HepG2 (cell line): ENCODE measurements around the gene SYT11. TPM values are rescaled to one million over a fixed set of nuclear protein-coding genes. Genes with fewer than 3 reads are reported as not detected.

Source experiments
- ATAC-seq: fragments of 200-7000 bp; cut with Tn5 transposase; 3 replicates; pipeline ENCODE4 v1.9.1; 2020; ENCODE audit warnings: mild to moderate bottlenecking, moderate library complexity
- BruUV-seq: library from RNA; stranded (reverse); fragments of 400-500 nt; replicated peaks from 2 replicates; lab custom pipeline; 2021; lab: Mats Ljungman, UMichigan
- CTCF ChIA-PET: fragments of 300-600 bp; formaldehyde crosslinking; extraction: SDS; loops from one replicate; lab custom pipeline; 2021; ENCODE audit warnings: low total read pairs, inconsistent platforms, low intra/inter-chr PET ratio; lab: Yijun Ruan, JAX
- POLR2A ChIA-PET: fragments of 350-600 bp; sonication (Branson Sonifier 250); formaldehyde crosslinking; loops from one replicate; lab custom pipeline; 2020; ENCODE audit warnings: antibody characterized with exemption, inconsistent platforms; lab: Yijun Ruan, JAX
- DNase-seq: peaks from one replicate; pipeline ENCODE4 v3.0.0-alpha.2; 2015; ENCODE audit warnings: low spot score
- FAIRE-seq: peaks from 3 replicates; lab custom pipeline; 2011; peaks lifted over from hg19 to GRCh38; lab: Jason Lieb, UNC
- H2AFZ ChIP-seq: one replicate; pipeline ENCODE4 v1.6.1; 2011; ENCODE audit warnings: low read length, inconsistent platforms
- H3K27ac ChIP-seq: fragments of 300-600 bp; 3 replicates; pipeline ENCODE4 v1.8.0; 2011; ENCODE audit warnings: mixed run types, mild to moderate bottlenecking, mixed read lengths, low read length, inconsistent platforms; ENCODE audit not compliant: insufficient read depth; ENCODE audit errors: extremely low read length
- H3K27me3 ChIP-seq, 2 experiments: fragments of 200-600 bp in 1 of 2; 2 replicates in 1 of 2; 3 replicates in 1 of 2; pipeline versions ENCODE4 v1.6.0 to v1.8.0; 2011; ENCODE audit warnings: low read length in 2 of 2, mild to moderate bottlenecking in 2 of 2, moderate library complexity in 2 of 2, inconsistent platforms in 1 of 2; ENCODE audit not compliant: insufficient read depth in 2 of 2, control insufficient read depth in 1 of 2
- H3K36me3 ChIP-seq, 2 experiments: fragments of 200-600 bp in 1 of 2; replicated peaks in 1 of 2; 2 replicates in 1 of 2; 3 replicates in 1 of 2; pipeline versions ENCODE4 v1.5.1 to v1.8.0; 2011; ENCODE audit warnings: low read length in 2 of 2, inconsistent platforms in 1 of 2; ENCODE audit not compliant: insufficient read depth in 2 of 2, control insufficient read depth in 1 of 2
- H3K4me1 ChIP-seq: 2 replicates; pipeline ENCODE4 v1.5.1; 2012; ENCODE audit warnings: low read length, inconsistent platforms; ENCODE audit not compliant: insufficient read depth
- H3K4me2 ChIP-seq: 2 replicates; pipeline ENCODE4 v1.6.0; 2011; ENCODE audit warnings: low read depth, low read length, inconsistent platforms
- H3K4me3 ChIP-seq, 3 experiments: fragments of 200-600 bp in 1 of 3; sonication (generic), shearing (Covaris generic) in 1 of 3; replicated peaks in 1 of 3; 2 replicates each; pipeline ENCODE4 v1.5.1; 2011 to 2016; ENCODE audit warnings: low read length in 3 of 3, inconsistent platforms in 2 of 3, low read depth in 2 of 3, mild to moderate bottlenecking in 2 of 3, control low read depth in 1 of 3, mixed read lengths in 1 of 3; ENCODE audit not compliant: insufficient read depth in 1 of 3
- H3K79me2 ChIP-seq: one replicate; pipeline ENCODE4 v1.6.1; 2011; ENCODE audit warnings: low read length, inconsistent platforms; ENCODE audit not compliant: insufficient read depth
- H3K9ac ChIP-seq: 2 replicates; pipeline ENCODE4 v1.6.0; 2011; ENCODE audit warnings: mild to moderate bottlenecking, low read depth, low read length, inconsistent platforms; ENCODE audit not compliant: insufficient read depth
- H3K9me3 ChIP-seq: 2 replicates; pipeline ENCODE4 v1.5.1; 2012; ENCODE audit warnings: mild to moderate bottlenecking, low read length
- H4K20me1 ChIP-seq: 2 replicates; pipeline ENCODE4 v1.6.0; 2011; ENCODE audit warnings: inconsistent platforms, mild to moderate bottlenecking, low read length, moderate library complexity; ENCODE audit not compliant: insufficient read depth
- ARID2 ChIP-seq: sonication (generic); formaldehyde crosslinking; IDR thresholded peaks from 2 replicates; pipeline ENCODE4 v1.8.1; 2022; ENCODE audit warnings: mild to moderate bottlenecking, missing genetic modification reagents, borderline replicate concordance
- CHD4 ChIP-seq: fragments of 200-600 bp; sonication (generic); IDR thresholded peaks from 2 replicates; pipeline ENCODE4 v1.7.0; 2017; ENCODE audit warnings: mild to moderate bottlenecking, low read length, borderline replicate concordance
- GTF3A ChIP-seq: sonication (generic); formaldehyde crosslinking; conservative IDR thresholded peaks from 2 replicates; pipeline ENCODE4 v1.4.0; 2020; ENCODE audit warnings: mild to moderate bottlenecking, missing genetic modification reagents
- RBFOX2 ChIP-seq: fragments of 200-400 bp; formaldehyde crosslinking; IDR thresholded peaks from 2 replicates; pipeline ENCODE4 v1.6.1; 2017; ENCODE audit warnings: low read depth, mild to moderate bottlenecking, low read length
- SP1 ChIP-seq, 2 experiments: fragments of 450-650 bp in 1 of 2; sonication (generic) in 1 of 2; formaldehyde crosslinking in 1 of 2; IDR thresholded peaks; 2 replicates each; pipeline versions ENCODE4 v1.4.0 to v1.6.1; 2016 to 2020; ENCODE audit warnings: missing genetic modification reagents in 1 of 2
- SRSF4 ChIP-seq: fragments of 200-400 bp; formaldehyde crosslinking; IDR thresholded peaks from one replicate; pipeline ENCODE4 v1.6.1; 2018; ENCODE audit warnings: mild to moderate bottlenecking, low read depth, low read length, moderate library complexity; ENCODE audit not compliant: poor library complexity, severe bottlenecking
- ZNF430 ChIP-seq: sonication (generic); formaldehyde crosslinking; IDR thresholded peaks from 2 replicates; pipeline ENCODE4 v1.9.0; 2021; ENCODE audit warnings: mild to moderate bottlenecking, missing genetic modification reagents
- WGBS: methylation state at CpG from one replicate; pipeline ENCODE4 v1.1.6; 2017; ENCODE audit warnings: low lambda C conversion rate; 5-methylcytosine and 5-hydroxymethylcytosine counted together
- in situ Hi-C: cut with HindIII; loops from 2 replicates; pipeline ENCODE4 v1.10.0; 2017; ENCODE audit warnings: low pct_unique_long_range_greater_than_20kb; ENCODE audit not compliant: extremely low pct_ligation_motif_present
- intact Hi-C: fragments of 100-400 bp; cut with micrococcal nuclease; formaldehyde crosslinking; loops from one replicate; pipeline ENCODE4 v1.10.0; 2022; ENCODE audit not compliant: unreplicated experiment
- polyA plus RNA-seq, 8 experiments: library from polyadenylated mRNA; depleted of rRNA in 3 of 8; stranded (reverse) in 7 of 8; unstranded in 1 of 8; fragments of >200 nt; fragmentation: Illumina TruSeq in 4 of 8; extraction: Trizol in 4 of 8; gene quantifications; 2 replicates each; pipeline versions ENCODE4 v1.2.1 to v1.2.3, GENCODE V29; 2011 to 2016; ENCODE audit warnings: low read depth in 4 of 8, missing spikeins in 1 of 8, mixed read lengths in 1 of 8; ENCODE audit not compliant: insufficient read depth in 1 of 8
- total RNA-seq, 5 experiments: library from RNA; depleted of rRNA; stranded (reverse); fragments of >200 nt; fragmentation: Illumina TruSeq; extraction: Trizol; gene quantifications; 2 replicates each; pipeline ENCODE4 v1.2.3, GENCODE V29; 2016; ENCODE audit warnings: low read depth in 1 of 5
- TF ChIP-seq, protein P1 (sequence below): sonication (generic); formaldehyde crosslinking; IDR thresholded peaks from 2 replicates; pipeline ENCODE4 v1.4.0; 2020; ENCODE audit warnings: mild to moderate bottlenecking, missing genetic modification reagents
- TF ChIP-seq, protein P2 (sequence below): sonication (generic); formaldehyde crosslinking; IDR thresholded peaks from 2 replicates; pipeline ENCODE4 v1.5.0; 2020; ENCODE audit warnings: missing genetic modification reagents, mild to moderate bottlenecking, borderline replicate concordance
- TF ChIP-seq, protein P3 (sequence below): sonication (generic); formaldehyde crosslinking; IDR thresholded peaks from 2 replicates; pipeline ENCODE4 v1.4.0; 2020; ENCODE audit warnings: mild to moderate bottlenecking, missing genetic modification reagents
- TF ChIP-seq, protein P4 (sequence below): sonication (generic); IDR thresholded peaks from 2 replicates; pipeline ENCODE4 v1.6.1; 2016; ENCODE audit warnings: low read depth, borderline replicate concordance
- TF ChIP-seq, protein P5 (sequence below): sonication (generic); formaldehyde crosslinking; IDR thresholded peaks from 2 replicates; pipeline ENCODE4 v1.8.1; 2023; ENCODE audit warnings: mild to moderate bottlenecking, missing genetic modification reagents, borderline replicate concordance

The SYT11 gene
- total and polyA plus RNA-seq, 2 of the 13 experiments (the other 11 are each of a cell fraction or from before 2014, with no cell fraction given): 0.22 to 0.59 TPM

DNA sequence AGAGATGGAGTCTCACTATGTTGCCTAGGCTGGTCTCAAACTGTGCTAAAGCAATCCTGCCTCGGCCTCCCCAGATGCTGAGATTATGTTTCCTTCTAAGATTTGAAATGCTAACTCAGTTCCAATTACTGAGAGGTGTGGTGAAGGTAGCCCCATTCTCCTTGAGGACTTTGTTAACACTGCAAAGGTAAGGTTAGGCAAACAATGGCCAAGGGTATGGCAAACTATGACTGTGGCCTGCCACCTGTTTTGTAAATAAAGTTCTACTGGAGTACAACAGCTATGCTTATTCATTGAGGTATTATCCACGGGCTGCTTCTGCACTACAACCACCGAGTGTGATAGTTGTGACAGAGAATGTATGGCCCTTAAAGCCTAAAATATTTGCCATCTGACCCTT is 61.4 kb downstream of the SYT11 start:
- TSS peak; percentile 28 for BruUV-seq
- no peaks in the 10 kb centered on the region for H3K4me1 ChIP-seq
- no peaks in the 10 kb centered on the region for H3K27me3 ChIP-seq
- in situ Hi-C loops: no loop called here
- no peak overlapping the region for H3K27ac ChIP-seq
- H3K4me2 ChIP-seq: no peak overlapping the region
- DNase-seq: no peak
- no peak for TF ChIP-seq ZNF430 (CRISPR knock-in tag)
- TF ChIP-seq RBFOX2: peak; percentile 43; the same call in 1 of the 2 replicates
- no peak overlapping the region for H3K4me3 ChIP-seq
- H3K9ac ChIP-seq: no peak overlapping the region
- CTCF ChIA-PET: no interaction called here
- FAIRE-seq: no peak
- no peak; the same call in 2 of the 3 replicates for ATAC-seq
- no peaks in the 10 kb centered on the region for H3K9me3 ChIP-seq
- POLR2A ChIA-PET: interaction anchor here (1.5 to 2.1 kb wide), 2 partner anchors 11 to 13 kb away, joined by 4 to 9 read pairs; partner anchors contain the start of gene KHDC4
- no peaks in the 10 kb centered on the region for H4K20me1 ChIP-seq
- H2AFZ ChIP-seq: no peak overlapping the region
- no peaks in the 10 kb centered on the region for H3K79me2 ChIP-seq
- intact Hi-C loops: no loop called here
- WGBS: 98% methylated on average over 3 of the region's 3 CpGs
- peaks cover 27 to 77% of the 10 kb centered on the region in 2 experiments for H3K36me3 ChIP-seq

DNA sequence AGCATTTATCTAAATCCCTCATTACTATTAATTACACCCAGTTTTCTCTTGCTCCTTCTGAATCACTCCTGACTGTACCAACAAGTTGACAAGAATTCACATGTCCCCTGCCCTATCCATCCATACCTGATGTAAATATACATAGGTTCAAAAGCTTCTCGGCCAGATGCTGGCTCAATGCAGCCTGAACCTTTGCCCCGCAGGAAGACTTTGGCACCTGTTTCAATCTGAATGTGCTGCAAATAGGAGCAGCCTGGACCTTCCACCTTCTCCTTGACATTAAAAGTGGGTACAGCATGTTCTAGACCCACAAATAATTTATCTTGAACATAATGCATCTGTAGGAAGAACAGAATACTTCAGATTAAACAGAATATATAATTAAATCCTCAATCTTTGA is 66.1 kb downstream of the SYT11 start:
- no peak for DNase-seq
- Histone ChIP-seq H3K4me2 (no peak overlapping the region), H3K4me3 (no peak overlapping the region), H3K9ac (no peak overlapping the region), H3K36me3 (peaks cover 23 to 82% of the 10 kb centered on the region in 2 experiments), H4K20me1 (0 out of 2 replicates have a peak, but pooled peaks cover 3% of the 10 kb centered on the region), H2AFZ (no peak overlapping the region), H3K4me1 (peaks cover 14% of the 10 kb centered on the region), H3K27ac (no peak overlapping the region), H3K9me3 (no peaks in the 10 kb centered on the region), H3K79me2 (peaks cover 17% of the 10 kb centered on the region), H3K27me3 (no peaks in the 10 kb centered on the region)
- no peak for FAIRE-seq
- 95% methylated on average over 2 of the region's 2 CpGs for WGBS
- POLR2A ChIA-PET: no interaction called here
- ATAC-seq: no peak
- TF ChIP-seq SRSF4 (no peak), CHD4 (no peak), ARID2 (CRISPR knock-in tag) (no peak), GTF3A (CRISPR knock-in tag) (no peak), SP1 (IDR thresholded peaks at IDR 0.05) (no peak), SP1 (CRISPR knock-in tag; IDR thresholded peaks at IDR 0.05) (no peak)
- TF ChIP-seq, protein P1, sequence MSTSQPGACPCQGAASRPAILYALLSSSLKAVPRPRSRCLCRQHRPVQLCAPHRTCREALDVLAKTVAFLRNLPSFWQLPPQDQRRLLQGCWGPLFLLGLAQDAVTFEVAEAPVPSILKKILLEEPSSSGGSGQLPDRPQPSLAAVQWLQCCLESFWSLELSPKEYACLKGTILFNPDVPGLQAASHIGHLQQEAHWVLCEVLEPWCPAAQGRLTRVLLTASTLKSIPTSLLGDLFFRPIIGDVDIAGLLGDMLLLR (CRISPR knock-in tag): no peak
- TF ChIP-seq, protein P2, sequence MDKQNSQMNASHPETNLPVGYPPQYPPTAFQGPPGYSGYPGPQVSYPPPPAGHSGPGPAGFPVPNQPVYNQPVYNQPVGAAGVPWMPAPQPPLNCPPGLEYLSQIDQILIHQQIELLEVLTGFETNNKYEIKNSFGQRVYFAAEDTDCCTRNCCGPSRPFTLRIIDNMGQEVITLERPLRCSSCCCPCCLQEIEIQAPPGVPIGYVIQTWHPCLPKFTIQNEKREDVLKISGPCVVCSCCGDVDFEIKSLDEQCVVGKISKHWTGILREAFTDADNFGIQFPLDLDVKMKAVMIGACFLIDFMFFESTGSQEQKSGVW: no peak
- TF ChIP-seq, protein P3, sequence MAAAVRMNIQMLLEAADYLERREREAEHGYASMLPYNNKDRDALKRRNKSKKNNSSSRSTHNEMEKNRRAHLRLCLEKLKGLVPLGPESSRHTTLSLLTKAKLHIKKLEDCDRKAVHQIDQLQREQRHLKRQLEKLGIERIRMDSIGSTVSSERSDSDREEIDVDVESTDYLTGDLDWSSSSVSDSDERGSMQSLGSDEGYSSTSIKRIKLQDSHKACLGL (CRISPR knock-in tag): no peak
- TF ChIP-seq, protein P4, sequence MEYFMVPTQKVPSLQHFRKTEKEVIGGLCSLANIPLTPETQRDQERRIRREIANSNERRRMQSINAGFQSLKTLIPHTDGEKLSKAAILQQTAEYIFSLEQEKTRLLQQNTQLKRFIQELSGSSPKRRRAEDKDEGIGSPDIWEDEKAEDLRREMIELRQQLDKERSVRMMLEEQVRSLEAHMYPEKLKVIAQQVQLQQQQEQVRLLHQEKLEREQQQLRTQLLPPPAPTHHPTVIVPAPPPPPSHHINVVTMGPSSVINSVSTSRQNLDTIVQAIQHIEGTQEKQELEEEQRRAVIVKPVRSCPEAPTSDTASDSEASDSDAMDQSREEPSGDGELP: no peak
- TF ChIP-seq, protein P5, sequence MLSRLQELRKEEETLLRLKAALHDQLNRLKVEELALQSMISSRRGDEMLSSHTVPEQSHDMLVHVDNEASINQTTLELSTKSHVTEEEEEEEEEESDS: no peak
- in situ Hi-C loops: no loop called here
- intact Hi-C loops: no loop called here
- no TSS peak for BruUV-seq
- CTCF ChIA-PET: no interaction called here
